Thyroid gland (tissue), 4 donors: ENCODE results near the gene ADGRF1. TPM values are rescaled to one million over a fixed set of nuclear protein-coding genes. Genes with fewer than 3 reads are reported as not detected.
A peak's percentile ranks its signal among the peaks of the same experiment; 100 is the strongest.

Experiments used
- DNase-seq, 2 donors: peaks; one replicate each; pipeline ENCODE4 v3.0.0-alpha.2; 2019
- H3K27ac ChIP-seq, 3 donors: fragments of 200-600 bp; sonication (generic); 1 replicate in 2 of 3; 2 replicates in 1 of 3; pipeline ENCODE4 v1.5.1; 2016 to 2019; ENCODE audit warnings: mild to moderate bottlenecking in 1 of 3, moderate library complexity in 1 of 3
- H3K27me3 ChIP-seq: fragments of 200-600 bp; sonication (generic); one replicate; pipeline ENCODE4 v1.5.1; 2019
- H3K36me3 ChIP-seq, 2 donors: fragments of 200-600 bp; sonication (generic); one replicate each; pipeline ENCODE4 v1.5.1; 2016 to 2019
- H3K4me1 ChIP-seq, 2 donors: fragments of 200-600 bp; sonication (generic); one replicate each; pipeline ENCODE4 v1.5.1; 2017 to 2019
- H3K4me3 ChIP-seq, 3 donors: fragments of 200-600 bp; sonication (generic); replicated peaks in 1 of 3; 1 replicate in 2 of 3; 2 replicates in 1 of 3; pipeline ENCODE4 v1.5.1; 2016; ENCODE audit warnings: mild to moderate bottlenecking in 1 of 3
- H3K9me3 ChIP-seq: fragments of 200-600 bp; sonication (generic); one replicate; pipeline ENCODE4 v1.5.1; 2017
- CTCF ChIP-seq, 6 experiments: fragments of 200-600 bp in 3 of 6; fragments of 450-650 bp in 3 of 6; sonication (generic) in 3 of 6; IDR thresholded peaks; one replicate each; pipeline ENCODE4 v1.5.1; 2016 to 2019; ENCODE audit warnings: antibody characterized with exemption in 6 of 6, mild to moderate bottlenecking in 2 of 6, inconsistent platforms in 1 of 6, moderate library complexity in 1 of 6
- POLR2A ChIP-seq, 2 donors: fragments of 450-650 bp; IDR thresholded peaks; one replicate each; pipeline ENCODE4 v1.6.1; 2017; ENCODE audit warnings: antibody characterized with exemption in 2 of 2, mild to moderate bottlenecking in 2 of 2, moderate library complexity in 1 of 2
- WGBS, 2 donors: methylation state at CpG; one replicate each; pipeline ENCODE4 v1.1.5; 2017; 5-methylcytosine and 5-hydroxymethylcytosine counted together
- intact Hi-C: fragments of 100-400 bp; cut with DNase I; formaldehyde crosslinking; loops from one replicate; pipeline ENCODE4 v1.15.1; 2023
- total RNA-seq, 4 donors: library from RNA; depleted of rRNA; stranded (reverse); fragments of >200 nt; gene quantifications; one replicate each; pipeline ENCODE4 v1.2.3, GENCODE V29; 2016

Gene ADGRF1
- total RNA-seq, 4 donors from 2014 or later = 15.1 to 36.2 (median 19.3) TPM

- TF ChIP-seq CTCF (IDR thresholded peaks at IDR 0.05) (no peak), POLR2A (IDR thresholded peaks at IDR 0.05) (no peak)
- no peaks in the 10 kb centered on the region for H3K36me3 ChIP-seq
- no peak overlapping the region for H3K4me3 ChIP-seq
- peak overlapping the region in 2 of 3 donors; percentile 40 to 76 for H3K27ac ChIP-seq
- no peak for DNase-seq
- whole genome bisulfite sequencing, 2 donors = 87 to 88% methylated on average over 3 of the region's 3 CpGs
- H3K4me1 ChIP-seq = peaks cover 47 to 48% of the 10 kb centered on the region in 2 donors
- no peaks in the 10 kb centered on the region for H3K9me3 ChIP-seq
- intact Hi-C loops = no loop called here
- no peaks in the 10 kb centered on the region for H3K27me3 ChIP-seq
These were observed 14.8 kb downstream of the ADGRF1 start for GRCh38 chr6:47027315-47027714.

- Histone ChIP-seq H3K4me1 (peaks cover 41 to 44% of the 10 kb centered on the region in 2 donors), H3K36me3 (no peaks in the 10 kb centered on the region), H3K27ac (peak overlapping the region in 1 of 3 donors; percentile 76), H3K9me3 (no peaks in the 10 kb centered on the region), H3K4me3 (no peak overlapping the region), H3K27me3 (no peaks in the 10 kb centered on the region)
- WGBS, 2 donors = 96 to 97% methylated on average over 5 of the region's 5 CpGs
- intact Hi-C loops = no loop called here
- DNase-seq = no peak
- TF ChIP-seq POLR2A (IDR thresholded peaks at IDR 0.05) (no peak), CTCF (IDR thresholded peaks at IDR 0.05) (no peak)
These were observed 15.5 kb downstream of the ADGRF1 start for GRCh38 chr6:47026679-47027078.

- WGBS, 2 donors = 56 to 92% methylated on average over 1 of the region's 1 CpG
- Histone ChIP-seq H3K4me3 (no peak overlapping the region), H3K36me3 (no peaks in the 10 kb centered on the region), H3K27ac (no peak overlapping the region), H3K27me3 (no peaks in the 10 kb centered on the region), H3K4me1 (peaks cover 19 to 28% of the 10 kb centered on the region in 2 donors), H3K9me3 (no peaks in the 10 kb centered on the region)
- no peak for TF ChIP-seq POLR2A (IDR thresholded peaks at IDR 0.05)
- TF ChIP-seq CTCF (IDR thresholded peaks at IDR 0.05) = no peak
- DNase-seq = no peak
- intact Hi-C loops = no loop called here
These were observed 18.6 kb downstream of the ADGRF1 start for GRCh38 chr6:47023573-47023972.

- H3K4me1 ChIP-seq = peaks cover 9 to 15% of the 10 kb centered on the region in 2 donors
- H3K9me3 ChIP-seq = no peaks in the 10 kb centered on the region
- no peaks in the 10 kb centered on the region for H3K27me3 ChIP-seq
- no peak overlapping the region for H3K27ac ChIP-seq
- no peak for DNase-seq
- TF ChIP-seq CTCF (IDR thresholded peaks at IDR 0.05) (no peak), POLR2A (IDR thresholded peaks at IDR 0.05) (no peak)
- 95 to 99% methylated on average over 3 of the region's 3 CpGs for WGBS, 2 donors
- H3K4me3 ChIP-seq = no peak overlapping the region
- intact Hi-C loops = no loop called here
- H3K36me3 ChIP-seq = no peaks in the 10 kb centered on the region
These were observed 19.9 kb downstream of the ADGRF1 start for GRCh38 chr6:47022191-47022590.

- TF ChIP-seq CTCF (IDR thresholded peaks at IDR 0.05) = no peak
- no peak for TF ChIP-seq POLR2A (IDR thresholded peaks at IDR 0.05)
These were observed 22.2 kb downstream of the ADGRF1 start for GRCh38 chr6:47019941-47020340.

More at GRCh38 chr6:47019941-47020340, 22.2 kb downstream of the ADGRF1 start:
- Histone ChIP-seq H3K27ac (no peak overlapping the region), H3K27me3 (no peaks in the 10 kb centered on the region), H3K36me3 (no peaks in the 10 kb centered on the region), H3K4me1 (peaks cover 2% of the 10 kb centered on the region in 2 donors), H3K9me3 (no peaks in the 10 kb centered on the region), H3K4me3 (no peak overlapping the region)
- 98% methylated on average over 5 of the region's 5 CpGs for WGBS, 2 donors
- DNase-seq = no peak
- intact Hi-C loops = no loop called here
